ENCODE measurements around the gene PAPPA. TPM values are rescaled to one million over a fixed set of nuclear protein-coding genes. Genes with fewer than 3 reads are reported as not detected.

The PAPPA gene
- total RNA-seq, 1 experiment from 2014 or later, result 0.22 TPM

- H3K27ac Mint-ChIP-seq, result no peak overlapping the region
- H3K4me1 Mint-ChIP-seq, result no peaks in the 10 kb centered on the region
- H3K27me3 Mint-ChIP-seq (ENCODE audit: low read depth), result no peaks in the 10 kb centered on the region
- ChIA-PET CTCF (no interaction called here), POLR2A (no interaction called here)
- H3K36me3 Mint-ChIP-seq, result no peaks in the 10 kb centered on the region
- peaks cover 20% of the 10 kb centered on the region for H3K9me3 Mint-ChIP-seq
- no peak overlapping the region for H3K4me3 Mint-ChIP-seq
- TF ChIP-seq ATF6 (CRISPR knock-in tag; IDR thresholded peaks at IDR 0.05) (no peak), SP1 (CRISPR knock-in tag; conservative IDR thresholded peaks at IDR 0.05) (no peak), PRDM15 (CRISPR knock-in tag; IDR thresholded peaks at IDR 0.05) (no peak), IRF1 (CRISPR knock-in tag; IDR thresholded peaks at IDR 0.05) (no peak), SMAD3 (CRISPR knock-in tag; IDR thresholded peaks at IDR 0.05; ENCODE audit: borderline replicate concordance) (no peak), ZNF317 (CRISPR knock-in tag; IDR thresholded peaks at IDR 0.05; ENCODE audit: borderline replicate concordance, low read depth) (no peak), TEAD1 (CRISPR knock-in tag; IDR thresholded peaks at IDR 0.05) (no peak), FOXP4 (CRISPR knock-in tag; IDR thresholded peaks at IDR 0.05) (no peak), TP53 (CRISPR knock-in tag; IDR thresholded peaks at IDR 0.05) (no peak), ESRRA (CRISPR knock-in tag; IDR thresholded peaks at IDR 0.05; ENCODE audit: borderline replicate concordance) (no peak), NR3C1 (CRISPR knock-in tag; conservative IDR thresholded peaks at IDR 0.05; ENCODE audit: low read depth) (no peak), ZNF138 (CRISPR knock-in tag; conservative IDR thresholded peaks at IDR 0.05) (no peak)
- DNase-seq (ENCODE audit: low spot score) (no peak), ATAC-seq (no peak)
Observed at GRCh38 chr9:116115761-116116353, 37.7 kb upstream of the PAPPA start.

- Mint-ChIP-seq H3K4me3 (no peak overlapping the region), H3K4me1 (no peaks in the 10 kb centered on the region), H3K27ac (no peak overlapping the region), H3K36me3 (no peaks in the 10 kb centered on the region), H3K9me3 (peaks cover 24% of the 10 kb centered on the region), H3K27me3 (ENCODE audit: low read depth) (peaks cover 3% of the 10 kb centered on the region; the same call in 1 of the 2 replicates)
- CTCF ChIA-PET, result no interaction called here
- ATAC-seq, result no peak
- POLR2A ChIA-PET, result no interaction called here
- DNase-seq (ENCODE audit: low spot score), result no peak
- no peak for TF ChIP-seq NR2C2 (CRISPR knock-in tag; IDR thresholded peaks at IDR 0.05)
- TF ChIP-seq HMGA2 (CRISPR knock-in tag; IDR thresholded peaks at IDR 0.05), result no peak
- TF ChIP-seq FOXJ3 (CRISPR knock-in tag; IDR thresholded peaks at IDR 0.05; ENCODE audit: borderline replicate concordance), result no peak
- no peak for TF ChIP-seq RORB (CRISPR knock-in tag; IDR thresholded peaks at IDR 0.05)
- no peak for TF ChIP-seq E2F1 (CRISPR knock-in tag; IDR thresholded peaks at IDR 0.05)
- TF ChIP-seq NR3C1 (CRISPR knock-in tag; conservative IDR thresholded peaks at IDR 0.05; ENCODE audit: low read depth), result no peak
- TF ChIP-seq ZNF396 (CRISPR knock-in tag; IDR thresholded peaks at IDR 0.05; ENCODE audit: borderline replicate concordance), result no peak
- TF ChIP-seq FOXP4 (CRISPR knock-in tag; IDR thresholded peaks at IDR 0.05), result no peak
- TF ChIP-seq ZNF512 (CRISPR knock-in tag; IDR thresholded peaks at IDR 0.05; ENCODE audit: borderline replicate concordance), result no peak
- TF ChIP-seq ZBTB21 (CRISPR knock-in tag; IDR thresholded peaks at IDR 0.05; ENCODE audit: borderline replicate concordance), result no peak
- TF ChIP-seq GTF2I (CRISPR knock-in tag; conservative IDR thresholded peaks at IDR 0.05), result no peak
Observed at GRCh38 chr9:116116393-116116792, 37.2 kb upstream of the PAPPA start.

All from WTC11 (cell line).